Measurements from ENCODE around the gene PHLDB2.

- TF ChIP-seq CTCF (optimal IDR thresholded peaks at IDR 0.05 in 1 of 3, IDR thresholded peaks at IDR 0.05 in 1 of 3, conservative IDR thresholded peaks at IDR 0.05 in 1 of 3; ENCODE audit: extremely low read depth in 1 of 3, insufficient read depth in 2 of 3, low read length in 3 of 3) = no peak
- TF ChIP-seq EZH2 (IDR thresholded peaks at IDR 0.05; ENCODE audit: low read length) = no peak
Observed at GRCh38 chr3:111881480-111881879, 22.4 kb downstream of the PHLDB2 start.

Data from keratinocyte (primary cell).